ENCODE measurements around the gene MACROD2. TPM values are rescaled to one million over a fixed set of nuclear protein-coding genes. Genes with fewer than 3 reads are reported as not detected.

Gene MACROD2
- total RNA-seq, 1 experiment from 2014 or later = 1.6 TPM

DNA sequence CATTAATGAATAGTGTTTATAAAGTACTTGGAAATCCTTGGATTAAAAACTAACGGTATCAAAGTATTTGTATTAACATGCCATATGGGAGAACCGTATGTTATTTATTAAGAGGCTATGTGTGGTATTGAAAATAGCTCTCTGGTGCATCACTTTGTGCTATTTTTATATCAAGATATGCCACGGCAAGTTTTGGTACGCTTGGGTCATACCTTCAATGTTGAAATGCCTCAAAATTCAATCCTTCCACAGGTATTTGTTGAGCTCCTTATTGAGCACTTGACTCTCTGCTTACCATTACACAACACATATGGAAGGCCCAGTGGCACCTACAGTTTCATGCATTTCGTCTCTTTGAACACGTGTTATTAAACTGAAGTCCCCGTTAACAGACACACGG lies 1930.1 kb downstream of the MACROD2 start:
- H3K4me1 Mint-ChIP-seq = no peaks in the 10 kb centered on the region; a peak in 1 of 4 replicates
- no CpG with 5 or more reads among the region's 8 CpGs for WGBS (ENCODE audit: extremely low coverage, insufficient read length, low lambda C conversion rate)

More for the DNA sequence above, 1930.1 kb downstream of the MACROD2 start:
- H3K23me2 ChIP-seq (ENCODE audit: insufficient read length, low read depth, low read length, poor library complexity, severe bottlenecking) = no peaks in the 10 kb centered on the region
- DNase-seq = no peak
- no peaks in the 10 kb centered on the region for H3K79me1 ChIP-seq (ENCODE audit: insufficient read depth, low read depth, low read length, poor library complexity, severe bottlenecking)
- H3K27ac ChIP-seq (ENCODE audit: insufficient read length, low read depth, low read length) = no peak overlapping the region
- H3K23ac ChIP-seq (ENCODE audit: insufficient read length, low read depth, low read length) = no peak overlapping the region
- H4K5ac ChIP-seq (ENCODE audit: insufficient read length, low read depth, low read length) = no peak overlapping the region
- no peak overlapping the region for H2BK120ac ChIP-seq (ENCODE audit: low read depth, low read length, poor library complexity, severe bottlenecking)
- no peaks in the 10 kb centered on the region for H3K27me3 ChIP-seq (ENCODE audit: insufficient read depth, low read length)
- no peaks in the 10 kb centered on the region; the same call in 1 of the 2 replicates for H3K4me1 ChIP-seq (ENCODE audit: insufficient read depth, low read length)
- no peak overlapping the region for H3K9ac ChIP-seq (ENCODE audit: extremely low read depth, insufficient read length, low read length)
- H3K4ac ChIP-seq (ENCODE audit: low read depth, low read length) = no peak overlapping the region
- H3K9me3 ChIP-seq (ENCODE audit: control insufficient read depth, low read depth, low read length) = no peaks in the 10 kb centered on the region
- H4K20me1 ChIP-seq (ENCODE audit: control insufficient read depth, insufficient read depth, insufficient read length) = no peaks in the 10 kb centered on the region
- no peak overlapping the region for H4K91ac ChIP-seq (ENCODE audit: insufficient read length, low read depth, low read length)
- no peak overlapping the region for H3K18ac ChIP-seq (ENCODE audit: insufficient read length, low read depth, low read length)
- Mint-ChIP-seq H3K36me3 (ENCODE audit: insufficient read depth in 1 of 3, low read depth in 3 of 3) (no peaks in the 10 kb centered on the region), H3K27me3 (ENCODE audit: low read depth) (no peaks in the 10 kb centered on the region), H3K4me3 (no peak overlapping the region), H3K27ac (no peak overlapping the region), H3K9me3 (no peaks in the 10 kb centered on the region; a peak in 1 of 5 replicates)
- no peak overlapping the region for H2BK5ac ChIP-seq (ENCODE audit: insufficient read length, low read length)
- no peak overlapping the region for H2BK20ac ChIP-seq (ENCODE audit: low read depth, low read length, poor library complexity, severe bottlenecking)
- TF ChIP-seq, protein P1, sequence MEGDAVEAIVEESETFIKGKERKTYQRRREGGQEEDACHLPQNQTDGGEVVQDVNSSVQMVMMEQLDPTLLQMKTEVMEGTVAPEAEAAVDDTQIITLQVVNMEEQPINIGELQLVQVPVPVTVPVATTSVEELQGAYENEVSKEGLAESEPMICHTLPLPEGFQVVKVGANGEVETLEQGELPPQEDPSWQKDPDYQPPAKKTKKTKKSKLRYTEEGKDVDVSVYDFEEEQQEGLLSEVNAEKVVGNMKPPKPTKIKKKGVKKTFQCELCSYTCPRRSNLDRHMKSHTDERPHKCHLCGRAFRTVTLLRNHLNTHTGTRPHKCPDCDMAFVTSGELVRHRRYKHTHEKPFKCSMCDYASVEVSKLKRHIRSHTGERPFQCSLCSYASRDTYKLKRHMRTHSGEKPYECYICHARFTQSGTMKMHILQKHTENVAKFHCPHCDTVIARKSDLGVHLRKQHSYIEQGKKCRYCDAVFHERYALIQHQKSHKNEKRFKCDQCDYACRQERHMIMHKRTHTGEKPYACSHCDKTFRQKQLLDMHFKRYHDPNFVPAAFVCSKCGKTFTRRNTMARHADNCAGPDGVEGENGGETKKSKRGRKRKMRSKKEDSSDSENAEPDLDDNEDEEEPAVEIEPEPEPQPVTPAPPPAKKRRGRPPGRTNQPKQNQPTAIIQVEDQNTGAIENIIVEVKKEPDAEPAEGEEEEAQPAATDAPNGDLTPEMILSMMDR (conservative IDR thresholded peaks at IDR 0.05) = no peak
- H3K4me2 ChIP-seq (ENCODE audit: insufficient read depth, insufficient read length, low read length) = no peak overlapping the region
- H2BK12ac ChIP-seq (ENCODE audit: insufficient read length, low read depth, low read length) = no peak overlapping the region
- no peak overlapping the region for H4K8ac ChIP-seq (replicated peaks; ENCODE audit: insufficient read length, low read depth, low read length)
- no peak overlapping the region for H2BK15ac ChIP-seq (ENCODE audit: low read depth, low read length)
- H3T11ph ChIP-seq (ENCODE audit: low read length) = no peak overlapping the region
- no peak overlapping the region for H2AK5ac ChIP-seq (ENCODE audit: insufficient read length, low read length)
- H3K79me2 ChIP-seq (ENCODE audit: insufficient read depth, low read length) = no peaks in the 10 kb centered on the region
- no peak overlapping the region for H2AFZ ChIP-seq (ENCODE audit: low read length)
- no peak overlapping the region for H3K56ac ChIP-seq (ENCODE audit: insufficient read length, low read depth, low read length)
- H3K14ac ChIP-seq (ENCODE audit: insufficient read depth, low read length) = no peak overlapping the region

Measured in H9 (cell line).